Activated naive CD4-positive, alpha-beta T cell treated with anti-CD3 and anti-CD28 coated beads, Interleukin-2, amount 50 U/mL, for 72 hours (primary cell): ENCODE measurements around the gene ZNF567. TPM values are rescaled to one million over a fixed set of nuclear protein-coding genes. Genes with fewer than 3 reads are reported as not detected.
"Not testable (repeated sequence)": the region's sequence is repeated elsewhere in the genome, so short reads cannot be mapped to it uniquely, and the experiment has no call there.

Experiments used
- ATAC-seq, 2 donors: fragments of 150-1000 bp; cut with Tn5 transposase; 2 replicates each; pipeline ENCODE4 v1.10.0; 2021; ENCODE audit warnings: mild to moderate bottlenecking in 2 of 2, moderate library complexity in 2 of 2
- DNase-seq, 2 donors: peaks; one replicate each; pipeline ENCODE4 v3.0.0; 2021 to 2022; ENCODE audit warnings: low spot score in 2 of 2
- H3K27ac Mint-ChIP-seq, 2 donors: one replicate each; pipeline ENCODE4 v1.8.0; 2022; ENCODE audit warnings: mild to moderate bottlenecking in 2 of 2, mixed read lengths in 2 of 2
- H3K36me3 Mint-ChIP-seq, 2 donors: one replicate each; pipeline ENCODE4 v1.8.0; 2022; ENCODE audit warnings: mixed read lengths in 2 of 2
- H3K9me3 Mint-ChIP-seq, 2 donors: one replicate each; pipeline ENCODE4 v1.8.0; 2022; ENCODE audit warnings: mixed read lengths in 2 of 2
- total RNA-seq, 2 donors: library from RNA; stranded (reverse); gene quantifications; one replicate each; pipeline ENCODE4 v1.2.3, GENCODE V29; 2022

Gene ZNF567
- total RNA-seq, 2 donors from 2014 or later: 5.4 to 7.4 TPM

DNA sequence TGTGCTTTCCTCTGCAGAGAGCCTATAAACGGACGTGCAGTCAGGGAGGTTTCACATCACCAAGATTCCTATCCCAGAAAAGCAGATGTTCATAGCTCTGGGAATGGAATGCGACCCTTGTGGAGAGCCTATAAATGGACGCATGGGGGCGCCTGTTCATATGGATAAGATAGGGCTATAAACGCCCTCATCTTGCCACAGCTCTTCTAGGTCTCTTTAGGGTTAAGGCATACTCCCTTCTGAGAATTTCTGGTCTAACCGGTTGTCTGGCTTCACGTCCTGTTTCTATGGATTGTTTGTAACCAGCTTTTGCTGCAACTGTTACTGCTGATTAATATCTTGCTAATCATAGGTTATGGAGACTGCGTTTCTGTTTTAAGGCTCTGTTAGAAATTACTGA lies 48.8 kb downstream of the ZNF567 start:
- H3K27ac Mint-ChIP-seq, DNase-seq, ATAC-seq: not testable (repeated sequence)
- peaks cover 87 to 94% of the 10 kb centered on the region in 2 donors for H3K36me3 Mint-ChIP-seq
- peaks cover 72 to 79% of the 10 kb centered on the region in 2 donors for H3K9me3 Mint-ChIP-seq

DNA sequence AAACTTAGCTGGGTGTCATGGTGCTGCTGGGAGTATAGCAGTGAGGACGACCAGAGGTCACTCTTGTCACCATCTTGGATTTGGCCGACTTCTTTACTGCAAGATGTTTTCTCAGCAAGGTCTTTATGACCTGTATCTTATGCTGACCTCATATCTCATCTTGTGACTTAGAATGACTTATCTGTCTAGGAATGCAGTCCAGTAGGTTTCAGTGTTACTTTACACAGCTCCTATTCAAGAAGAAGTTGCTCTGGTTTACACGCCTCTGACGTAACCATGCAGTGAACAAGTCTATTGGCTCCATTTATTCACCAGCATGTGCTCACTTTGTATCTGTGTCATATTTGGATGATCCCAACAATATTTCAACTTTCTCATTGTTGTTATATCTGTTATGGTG lies 58.5 kb downstream of the ZNF567 start:
- Mint-ChIP-seq H3K27ac (no peak overlapping the region), H3K36me3 (peaks cover 60 to 91% of the 10 kb centered on the region in 2 donors), H3K9me3 (peaks cover 22 to 45% of the 10 kb centered on the region in 2 donors)
- ATAC-seq: no peak
- DNase-seq: no peak

- DNase-seq (no peak), ATAC-seq (no peak)
- peaks cover 26 to 50% of the 10 kb centered on the region in 2 donors for H3K9me3 Mint-ChIP-seq
- no peak overlapping the region for H3K27ac Mint-ChIP-seq
- H3K36me3 Mint-ChIP-seq: peaks cover 72 to 94% of the 10 kb centered on the region in 2 donors
Measured at GRCh38 chr19:36747750-36748149, 60.3 kb downstream of the ZNF567 start.

- peaks cover 28 to 52% of the 10 kb centered on the region in 2 donors for H3K9me3 Mint-ChIP-seq
- peaks cover 76 to 95% of the 10 kb centered on the region in 2 donors for H3K36me3 Mint-ChIP-seq
- peak overlapping the region in 1 of 2 donors; percentile 27 for H3K27ac Mint-ChIP-seq
- no peak for DNase-seq
- no peak for ATAC-seq
Measured at GRCh38 chr19:36748431-36749275, 61.2 kb downstream of the ZNF567 start.

GRCh38 chr19:36749613-36750012 lies 62.2 kb downstream of the ZNF567 start:
- ATAC-seq, DNase-seq: not testable (repeated sequence)
- Mint-ChIP-seq H3K36me3 (peaks cover 78 to 96% of the 10 kb centered on the region in 2 donors), H3K9me3 (peaks cover 31 to 54% of the 10 kb centered on the region in 2 donors), H3K27ac (peak overlapping the region in 1 of 2 donors; percentile 27)

DNA sequence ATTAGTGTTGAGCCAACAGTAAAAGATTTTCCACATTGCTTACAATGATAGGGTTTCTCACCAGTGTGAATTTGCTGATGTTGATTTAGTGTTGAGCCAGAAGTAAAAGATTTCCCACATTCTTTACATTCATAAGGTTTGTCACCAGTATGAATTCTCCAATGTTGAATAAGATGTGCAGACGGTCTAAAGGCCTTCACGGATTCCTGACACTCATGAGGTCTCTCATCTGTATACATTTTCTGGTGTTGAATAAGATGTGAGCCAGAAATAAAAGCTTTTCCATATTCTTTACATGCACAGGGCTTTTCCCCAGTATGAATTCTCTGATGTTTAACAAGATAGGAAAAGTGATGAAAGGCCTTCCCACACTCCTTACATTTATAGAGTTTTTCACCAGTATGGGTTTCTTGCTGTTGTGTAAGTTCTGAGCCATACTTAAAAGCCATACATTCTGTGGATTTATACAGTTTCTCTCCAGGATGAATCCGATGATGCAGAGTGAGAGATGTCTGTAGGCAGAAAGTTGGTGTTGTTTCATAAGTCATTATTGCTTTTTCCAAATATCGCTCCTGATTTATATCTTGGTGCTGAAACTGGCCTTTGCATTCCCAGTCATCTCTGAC lies 62.8 kb downstream of the ZNF567 start:
- Mint-ChIP-seq H3K9me3 (peaks cover 31 to 54% of the 10 kb centered on the region in 2 donors), H3K27ac (no peak overlapping the region), H3K36me3 (peaks cover 80 to 96% of the 10 kb centered on the region in 2 donors)
- no peak for ATAC-seq
- DNase-seq: no peak

Other genes with a start within 250 kb of the ZNF567 start
- gene ZNF566, start 198.1 kb upstream of the ZNF567 start, total RNA-seq: 1 to 10 TPM; 5.0 to 5.4 TPM
- 1 to 10 TPM; 6.0 to 6.3 TPM for gene ZNF260, start 159.3 kb upstream of the ZNF567 start, total RNA-seq
- 10 to 100 TPM; 15.6 to 26.8 TPM for gene ZNF529, start 114.3 kb upstream of the ZNF567 start, total RNA-seq
- gene ZNF382, start 82.3 kb upstream of the ZNF567 start, total RNA-seq: 10 to 100 TPM in 1 of 2 donors, 1 to 10 TPM in 1; 3.8 to 13.0 TPM
- 1 to 10 TPM; 3.2 to 4.8 TPM for gene ZNF461, start 20.8 kb upstream of the ZNF567 start, total RNA-seq
- gene ZNF850, start 85.2 kb downstream of the ZNF567 start, total RNA-seq: 10 to 100 TPM in 1 of 2 donors, 1 to 10 TPM in 1; 8.0 to 40.7 TPM
- gene ZNF790, start 150.8 kb downstream of the ZNF567 start, total RNA-seq: 1 to 10 TPM; 4.6 to 8.0 TPM
- gene ZNF345, start 163.3 kb downstream of the ZNF567 start, total RNA-seq: 1 to 10 TPM; 4.3 to 5.7 TPM
- gene ZNF829, start 228.7 kb downstream of the ZNF567 start, total RNA-seq: 1 to 10 TPM; 3.4 to 4.9 TPM
- gene ZNF568, start 228.7 kb downstream of the ZNF567 start, total RNA-seq: 1 to 10 TPM; 4.5 to 8.9 TPM